T-helper 22 cell (primary cell): ENCODE results near the gene NT5M.
"Not testable (repeated sequence)": the region's sequence is repeated elsewhere in the genome, so short reads cannot be mapped to it uniquely, and the experiment has no call there.

ENCODE experiments used
- DNase-seq: peaks from one replicate; pipeline ENCODE4 v3.0.0-alpha.2; 2020; ENCODE audit warnings: low read depth

NT5M gene

GRCh38 chr17:17303010-17303846 is at the start of gene NT5M:
TSS of gene NT5M (plus strand) at chr17:17303373. CDS start at chr17:17303551, 178 bp downstream.
- DNase-seq, result peak; percentile 58

- no peak for DNase-seq
Measured at GRCh38 chr17:17253406-17253805, 49.8 kb upstream of the NT5M start.

GRCh38 chr17:17254036-17254435 is 49.1 kb upstream of the NT5M start:
- DNase-seq, result no peak

- not testable (repeated sequence) for DNase-seq
Measured at GRCh38 chr17:17255689-17256088, 47.5 kb upstream of the NT5M start.

GRCh38 chr17:17256316-17256715 is 46.9 kb upstream of the NT5M start:
- DNase-seq, result no peak

- DNase-seq, result no peak
Measured at GRCh38 chr17:17258011-17258410, 45.2 kb upstream of the NT5M start.

GRCh38 chr17:17258998-17259397 is 44.2 kb upstream of the NT5M start:
- no peak for DNase-seq

- DNase-seq, result no peak
Measured at GRCh38 chr17:17264430-17264829, 38.7 kb upstream of the NT5M start.

GRCh38 chr17:17269926-17270773 is 33.0 kb upstream of the NT5M start:
- DNase-seq, result no peak

GRCh38 chr17:17275971-17276370 is 27.2 kb upstream of the NT5M start:
- no peak for DNase-seq

- DNase-seq, result not testable (repeated sequence)
Measured at GRCh38 chr17:17277431-17277830, 25.7 kb upstream of the NT5M start.

GRCh38 chr17:17279316-17279715 is 23.9 kb upstream of the NT5M start:
- no peak for DNase-seq

GRCh38 chr17:17280613-17281549 is 22.3 kb upstream of the NT5M start, which contains the start of gene COPS3:
TSS of gene COPS3 (minus strand) at chr17:17281246. CDS start at chr17:17281186, 60 bp downstream.
- DNase-seq, result peak; percentile 95

- DNase-seq, result no peak
Measured at GRCh38 chr17:17285951-17286350, 17.2 kb upstream of the NT5M start.

- no peak for DNase-seq
Measured at GRCh38 chr17:17289086-17289485, 14.1 kb upstream of the NT5M start.

- DNase-seq, result no peak
Measured at GRCh38 chr17:17289701-17290100, 13.5 kb upstream of the NT5M start.

GRCh38 chr17:17295141-17295540 is 8.0 kb upstream of the NT5M start:
- DNase-seq, result no peak

- DNase-seq, result no peak
Measured at GRCh38 chr17:17297217-17297616, 6.0 kb upstream of the NT5M start.

GRCh38 chr17:17298108-17298507 is 5.1 kb upstream of the NT5M start:
- no peak for DNase-seq

- DNase-seq, result peak; percentile 12
Measured at GRCh38 chr17:17300624-17301568, 2.3 kb upstream of the NT5M start.

GRCh38 chr17:17301659-17302058 is 1.5 kb upstream of the NT5M start:
- not testable (repeated sequence) for DNase-seq
